NB4 (cell line): ENCODE data around the gene PBX1.
"Not testable (repeated sequence)": the region's sequence is repeated elsewhere in the genome, so short reads cannot be mapped to it uniquely, and the experiment has no call there.

Experiments
- DNase-seq: peaks from one replicate; pipeline ENCODE4 v3.0.0; 2010; ENCODE audit warnings: low read depth
- H3K4me3 ChIP-seq: one replicate; pipeline ENCODE4 v1.5.1; 2011; ENCODE audit warnings: mild to moderate bottlenecking, low read depth, low read length, moderate library complexity
- CTCF ChIP-seq: IDR thresholded peaks from one replicate; pipeline ENCODE4 v1.5.1; 2012; ENCODE audit warnings: low read depth, low read length
- MAX ChIP-seq: IDR thresholded peaks from 2 replicates; pipeline ENCODE4 v1.6.1; 2011; ENCODE audit warnings: low read depth, low read length
- MYC ChIP-seq: IDR thresholded peaks from 2 replicates; pipeline ENCODE4 v1.6.1; 2011; ENCODE audit warnings: low read depth, low read length
- POLR2A ChIP-seq: IDR thresholded peaks from 2 replicates; pipeline ENCODE4 v1.6.1; 2011; ENCODE audit warnings: mild to moderate bottlenecking; ENCODE audit not compliant: insufficient read length; ENCODE audit errors: extremely low read depth

PBX1 gene

GRCh38 chr1:164650531-164650930 lies 91.5 kb downstream of the PBX1 start:
- no peak overlapping the region for H3K4me3 ChIP-seq
- TF ChIP-seq MYC, result no peak
- no peak for TF ChIP-seq POLR2A
- TF ChIP-seq MAX, result no peak
- TF ChIP-seq CTCF, result no peak
- no peak for DNase-seq

- TF ChIP-seq CTCF (no peak), MAX (no peak), MYC (no peak), POLR2A (no peak)
- H3K4me3 ChIP-seq, result no peak overlapping the region
- DNase-seq, result no peak
These were observed 92.5 kb downstream of the PBX1 start for GRCh38 chr1:164651351-164651951.

- not testable (repeated sequence) for DNase-seq, H3K4me3 ChIP-seq
These were observed 94.0 kb downstream of the PBX1 start for GRCh38 chr1:164652969-164653368.

- H3K4me3 ChIP-seq, result no peak overlapping the region
- no peak for DNase-seq
- TF ChIP-seq POLR2A (no peak), MAX (no peak), MYC (no peak), CTCF (no peak)
These were observed 94.7 kb downstream of the PBX1 start for GRCh38 chr1:164653705-164654104.

- H3K4me3 ChIP-seq, result no peak overlapping the region
- TF ChIP-seq MAX (no peak), CTCF (no peak), POLR2A (no peak), MYC (no peak)
- no peak for DNase-seq
These were observed 95.2 kb downstream of the PBX1 start for GRCh38 chr1:164654200-164654599.

- no peak overlapping the region for H3K4me3 ChIP-seq
- DNase-seq, result no peak
- TF ChIP-seq POLR2A (no peak), CTCF (no peak), MYC (no peak), MAX (no peak)
These were observed 99.9 kb downstream of the PBX1 start for GRCh38 chr1:164658864-164659263.
